HG03159 (cell line): Measurements from ENCODE around the gene CHRNA10.

Experiments
- ATAC-seq: cut with Tn5 transposase; IDR thresholded peaks from one replicate; pipeline ENCODE4 v1.9.1; 2021; ENCODE audit warnings: mild to moderate bottlenecking, moderate library complexity; ENCODE audit not compliant: unreplicated experiment

CHRNA10 gene

GRCh38 chr11:3637201-3637600 lies 34.0 kb downstream of the CHRNA10 start:
- no peak for ATAC-seq

DNA sequence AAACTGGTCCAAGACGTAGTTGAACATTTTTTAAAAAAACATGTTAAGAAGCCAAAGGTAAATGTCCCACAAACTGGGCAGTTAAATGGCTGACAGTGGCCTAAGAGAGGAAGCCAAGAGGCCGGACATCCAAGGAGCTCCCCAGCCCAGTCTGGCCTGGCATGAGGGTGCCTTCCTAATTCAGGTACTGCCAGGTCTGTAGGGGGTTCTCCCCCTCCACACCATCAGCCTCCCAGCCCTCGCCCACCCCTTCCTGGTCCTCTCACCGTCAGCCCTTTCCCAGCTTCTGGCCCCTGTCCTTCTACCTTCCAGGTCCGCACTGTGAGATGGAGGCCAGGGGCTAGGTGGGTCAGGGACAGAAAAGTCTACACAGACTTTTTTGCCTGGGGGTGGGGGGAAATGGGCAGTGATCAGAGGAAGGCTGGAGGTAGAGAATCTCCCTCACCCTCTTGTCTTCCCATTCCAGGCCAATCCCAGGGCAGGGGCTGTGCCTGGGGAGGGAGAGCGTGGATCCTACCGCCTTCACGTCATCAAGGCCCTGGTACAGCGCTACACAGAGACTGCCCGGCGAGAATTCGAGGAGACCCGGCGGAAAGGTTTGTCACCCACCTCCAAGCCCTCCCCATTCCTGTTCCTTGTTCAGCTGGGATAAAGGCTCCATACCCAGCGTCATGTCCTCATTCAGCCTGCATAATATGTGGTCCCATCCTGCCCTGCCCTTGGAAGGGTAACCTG lies 35.4 kb downstream of the CHRNA10 start:
- ATAC-seq: no peak

DNA sequence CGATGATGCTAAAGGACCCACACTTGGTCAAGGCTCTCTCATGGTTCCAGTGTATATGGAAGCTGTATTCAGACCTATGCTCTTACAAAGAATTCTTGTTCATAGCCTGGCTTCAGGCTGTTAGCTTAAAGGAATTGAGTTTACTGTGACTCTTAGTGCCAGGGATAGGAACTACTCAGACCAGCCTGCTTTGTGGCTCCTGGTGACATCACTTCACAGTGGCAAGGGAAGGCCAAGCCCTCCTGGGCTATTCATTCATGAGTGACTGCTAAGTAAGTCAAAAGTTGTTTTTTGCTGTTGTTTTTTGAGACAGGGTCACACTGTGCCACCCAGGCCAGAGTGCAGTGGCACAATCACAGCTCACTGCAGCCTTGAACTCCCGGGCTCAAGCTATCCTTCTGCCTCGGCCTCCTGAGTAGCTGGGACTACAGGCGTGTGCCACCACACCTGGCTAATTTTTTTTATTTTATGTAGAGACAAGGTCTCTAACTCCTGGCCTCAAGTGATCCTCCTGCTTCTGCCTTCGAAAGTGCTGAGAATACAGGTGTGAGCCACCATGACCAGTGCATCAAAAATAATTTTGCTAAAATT lies 39.0 kb downstream of the CHRNA10 start:
- no peak for ATAC-seq

- ATAC-seq: no peak
Observed at GRCh38 chr11:3631331-3631730, 39.9 kb downstream of the CHRNA10 start.

GRCh38 chr11:3627291-3627690 lies 43.9 kb downstream of the CHRNA10 start:
- no peak for ATAC-seq

GRCh38 chr11:3626250-3626960 lies 44.8 kb downstream of the CHRNA10 start:
- ATAC-seq: no peak

DNA sequence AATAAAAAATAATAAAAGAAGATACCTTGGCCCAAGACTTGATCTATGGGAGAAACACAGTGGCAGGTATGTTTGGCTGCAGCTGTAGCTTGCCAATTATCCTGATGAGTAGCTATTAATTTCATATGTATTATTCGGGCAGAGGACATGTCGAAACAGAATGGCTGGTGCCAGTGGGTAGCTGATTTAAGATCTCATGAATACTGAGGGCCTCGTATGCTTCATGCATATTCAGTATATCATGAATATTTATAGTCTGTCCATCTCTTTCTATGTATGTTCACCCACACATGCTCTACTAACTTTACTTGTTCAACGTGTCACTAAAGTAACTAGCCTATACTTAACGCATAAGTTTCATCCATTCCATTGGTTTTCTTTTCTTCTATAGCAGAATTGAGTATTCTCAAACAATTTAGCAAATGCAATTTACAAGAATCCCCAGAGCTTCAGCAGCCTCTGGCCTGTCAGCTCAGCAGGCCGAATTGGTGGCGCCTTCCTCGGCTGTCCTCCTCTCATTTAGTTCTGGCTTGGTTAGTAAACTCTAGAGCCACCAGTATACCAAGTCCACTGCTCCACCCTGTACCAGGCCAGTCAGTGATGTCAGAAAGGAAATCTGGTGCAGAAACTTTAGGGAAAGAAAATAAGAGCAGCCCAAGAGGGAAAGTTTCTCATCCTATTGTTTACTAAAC lies 47.3 kb downstream of the CHRNA10 start:
- ATAC-seq: no peak

DNA sequence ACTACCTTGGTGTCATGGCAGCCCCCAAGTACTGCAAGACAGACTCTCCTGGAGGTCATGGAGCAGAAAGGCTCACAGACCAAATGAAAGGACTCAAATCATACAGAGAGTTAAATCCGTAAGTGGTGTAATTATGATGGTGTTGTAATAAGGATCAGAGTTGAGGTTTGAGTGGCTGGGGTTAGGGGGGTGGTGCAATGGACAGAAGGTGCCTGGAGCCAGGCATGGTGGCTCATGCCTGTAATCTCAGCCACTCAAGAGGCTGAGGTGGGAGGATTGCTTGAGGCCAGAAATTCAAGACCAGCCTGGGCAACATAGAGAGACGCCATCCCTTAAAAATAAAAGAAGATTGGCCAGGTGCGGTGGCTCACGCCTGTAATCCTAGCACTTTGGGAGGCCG lies 48.1 kb downstream of the CHRNA10 start:
- no peak for ATAC-seq

DNA sequence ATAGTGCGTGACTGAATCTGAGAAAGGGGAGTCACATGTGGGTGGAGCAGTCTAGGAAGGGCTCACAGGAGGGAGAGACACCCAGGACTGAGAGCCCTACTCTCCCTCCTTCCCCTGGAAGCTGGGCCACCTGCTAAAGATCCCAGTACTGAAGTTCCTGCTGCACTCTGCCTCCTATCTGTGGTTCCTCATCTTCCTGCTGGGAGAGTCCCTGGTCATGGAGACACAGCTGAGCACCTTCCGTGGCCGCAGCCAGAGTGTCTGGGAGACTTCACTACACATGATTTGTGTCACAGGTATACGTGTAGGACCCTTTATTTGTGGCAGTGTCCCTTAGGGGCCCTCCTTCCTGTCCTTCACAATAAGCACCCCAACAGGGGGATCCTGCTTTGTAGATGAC lies 48.7 kb downstream of the CHRNA10 start:
- ATAC-seq: no peak

- ATAC-seq: no peak
Observed at GRCh38 chr11:3617990-3618389, 53.2 kb downstream of the CHRNA10 start.

GRCh38 chr11:3616721-3617460 lies 54.3 kb downstream of the CHRNA10 start:
- ATAC-seq: no peak

- ATAC-seq: no peak
Observed at GRCh38 chr11:3615998-3616397, 55.2 kb downstream of the CHRNA10 start.
